Endodermal cell (in vitro differentiated cells): Measurements from ENCODE around the gene VDR. TPM values are rescaled to one million over a fixed set of nuclear protein-coding genes. Genes with fewer than 3 reads are reported as not detected.

Experiments used
- DNase-seq: peaks from one replicate; pipeline ENCODE4 v3.0.0-alpha.2; 2017
- H3K27ac ChIP-seq: 2 replicates; pipeline ENCODE4 v1.5.1; 2013; ENCODE audit warnings: mild to moderate bottlenecking, low read depth, low read length, moderate library complexity
- H3K27me3 ChIP-seq: 2 replicates; pipeline ENCODE4 v1.6.1; 2013; ENCODE audit warnings: mild to moderate bottlenecking, low read length, moderate library complexity; ENCODE audit not compliant: insufficient read depth, control insufficient read depth, poor library complexity, severe bottlenecking
- H3K36me3 ChIP-seq: 2 replicates; pipeline ENCODE4 v1.7.0; 2013; ENCODE audit warnings: mild to moderate bottlenecking, low read length, moderate library complexity; ENCODE audit not compliant: control insufficient read depth, insufficient read depth
- H3K4me1 ChIP-seq: one replicate; pipeline ENCODE4 v1.7.0; 2013; ENCODE audit warnings: low read length; ENCODE audit not compliant: control insufficient read depth, insufficient read depth
- H3K4me3 ChIP-seq: 2 replicates; pipeline ENCODE4 v1.5.1; 2013; ENCODE audit warnings: mild to moderate bottlenecking, low read length, moderate library complexity
- H3K9ac ChIP-seq: 2 replicates; pipeline ENCODE4 v1.6.1; 2013; ENCODE audit warnings: mild to moderate bottlenecking, low read length, moderate library complexity; ENCODE audit not compliant: poor library complexity, severe bottlenecking; ENCODE audit errors: extremely low read depth
- H3K9me3 ChIP-seq: 2 replicates; pipeline ENCODE4 v1.6.1; 2013; ENCODE audit warnings: mild to moderate bottlenecking, low read length, moderate library complexity; ENCODE audit not compliant: control insufficient read depth
- H3K27ac Mint-ChIP-seq: 2 replicates; pipeline ENCODE4 v1.8.0; 2020; ENCODE audit warnings: mixed read lengths
- H3K27me3 Mint-ChIP-seq: 2 replicates; pipeline ENCODE4 v1.8.0; 2021; ENCODE audit warnings: mild to moderate bottlenecking, mixed read lengths; ENCODE audit not compliant: insufficient read depth
- H3K36me3 Mint-ChIP-seq: 2 replicates; pipeline ENCODE4 v1.8.0; 2020; ENCODE audit warnings: low read depth, mixed read lengths
- H3K4me1 Mint-ChIP-seq: 2 replicates; pipeline ENCODE4 v1.8.0; 2020; ENCODE audit warnings: mixed read lengths
- H3K4me3 Mint-ChIP-seq: 2 replicates; pipeline ENCODE4 v1.8.0; 2020; ENCODE audit warnings: mild to moderate bottlenecking, moderate library complexity, mixed read lengths
- H3K9me3 Mint-ChIP-seq: 2 replicates; pipeline ENCODE4 v1.8.0; 2020; ENCODE audit warnings: mild to moderate bottlenecking, mixed read lengths
- CTCF ChIP-seq: fragments of 200-600 bp; sonication (generic); conservative IDR thresholded peaks from 2 replicates; pipeline ENCODE4 v1.5.0; 2021; ENCODE audit warnings: antibody characterized with exemption, mild to moderate bottlenecking
- WGBS, 2 experiments: methylation state at CpG; one replicate each; pipeline versions ENCODE4 v1.1.5 to v1.1.7; 2013; ENCODE audit warnings: missing lambda C conversion rate in 2 of 2, mixed read lengths in 1 of 2; ENCODE audit not compliant: insufficient coverage in 1 of 2, insufficient read length in 1 of 2; 5-methylcytosine and 5-hydroxymethylcytosine counted together
- total RNA-seq, 2 donors: library from RNA; stranded (reverse); fragmentation: NEBNext Ultra II Directional in 1 of 2; extraction: Animal tissue kit (Norgen Biotek cat#: 25700) in 1 of 2; gene quantifications; 2 replicates in 1 of 2; 3 replicates in 1 of 2; pipeline ENCODE4 v1.2.1, GENCODE V29; 2021

VDR gene
- total RNA-seq, 2 donors from 2014 or later, result 0.04 TPM; not detected in 1

GRCh38 chr12:47903151-47903611, 1.6 kb downstream of the VDR start:
- Histone ChIP-seq H3K9me3 (no peaks in the 10 kb centered on the region), H3K4me1 (no peaks in the 10 kb centered on the region), H3K36me3 (no peaks in the 10 kb centered on the region), H3K27me3 (peaks cover 95% of the 10 kb centered on the region), H3K9ac (no peak overlapping the region), H3K27ac (no peak overlapping the region), H3K4me3 (no peak overlapping the region)
- Mint-ChIP-seq H3K4me1 (peaks cover 7% of the 10 kb centered on the region), H3K4me3 (no peak overlapping the region), H3K27ac (no peak overlapping the region), H3K36me3 (no peaks in the 10 kb centered on the region), H3K9me3 (no peaks in the 10 kb centered on the region), H3K27me3 (peaks cover 95% of the 10 kb centered on the region)
- 66 to 77% methylated on average over 2 to 3 of the region's 3 CpGs for WGBS, 2 experiments
- peak; percentile 43 for DNase-seq
- TF ChIP-seq CTCF, result no peak

DNA sequence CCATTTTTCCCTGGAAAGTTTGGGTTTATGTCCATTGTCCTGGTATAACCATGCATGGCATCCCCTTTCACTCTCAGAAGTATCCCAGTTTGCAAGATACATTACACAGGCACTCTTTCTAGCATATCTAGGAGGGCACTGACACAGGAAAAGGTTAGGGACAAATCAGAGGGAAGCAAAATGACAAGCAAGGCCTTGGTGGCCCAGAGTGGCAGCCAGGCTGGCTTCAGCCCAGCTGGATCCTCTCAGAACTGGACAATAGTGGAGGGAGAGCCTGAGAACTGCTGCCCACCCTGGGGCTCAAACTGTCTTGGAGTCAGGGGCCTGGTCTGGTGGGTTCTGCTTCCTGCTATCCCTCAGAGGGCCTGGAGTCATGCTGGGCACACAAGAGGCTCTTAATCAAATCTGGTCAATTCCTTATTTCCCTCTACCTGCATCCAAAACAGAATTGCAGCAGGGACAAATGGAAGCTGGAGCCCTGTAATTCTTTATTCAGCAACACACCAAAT, 2.6 kb downstream of the VDR start:
- H3K27me3 Mint-ChIP-seq, result peaks cover 95% of the 10 kb centered on the region

DNA sequence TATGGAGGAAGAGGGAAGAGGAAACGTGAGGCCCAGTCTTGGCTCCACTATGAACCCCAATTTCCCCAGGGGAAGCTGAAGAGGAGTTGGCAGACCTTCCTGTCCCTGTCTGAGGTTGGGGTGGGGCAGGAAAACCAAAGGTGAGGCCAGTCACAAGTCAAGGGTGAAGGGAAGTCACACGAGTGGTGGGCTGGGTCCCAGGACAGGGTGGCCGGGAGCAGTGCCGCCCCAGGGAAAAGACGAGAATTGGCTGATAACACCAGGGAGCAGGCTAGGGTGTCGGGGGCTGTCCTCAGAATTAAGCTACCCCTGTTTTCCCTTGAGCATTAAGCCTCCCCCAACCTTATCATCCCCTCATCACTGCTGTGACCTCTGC, 3.1 kb downstream of the VDR start:
- Mint-ChIP-seq H3K9me3 (no peaks in the 10 kb centered on the region), H3K27ac (no peak overlapping the region), H3K36me3 (no peaks in the 10 kb centered on the region), H3K4me1 (peaks cover 7% of the 10 kb centered on the region), H3K4me3 (no peak overlapping the region), H3K27me3 (peaks cover 94% of the 10 kb centered on the region)
- Histone ChIP-seq H3K4me3 (no peak overlapping the region), H3K4me1 (no peaks in the 10 kb centered on the region), H3K9ac (no peak overlapping the region), H3K27me3 (peaks cover 95% of the 10 kb centered on the region), H3K27ac (no peak overlapping the region), H3K9me3 (no peaks in the 10 kb centered on the region), H3K36me3 (no peaks in the 10 kb centered on the region)
- WGBS, 2 experiments, result 90 to 94% methylated on average over 5 to 6 of the region's 6 CpGs
- TF ChIP-seq CTCF, result no peak
- DNase-seq, result no peak

More for the DNA sequence above, 2.6 kb downstream of the VDR start:
- no peaks in the 10 kb centered on the region for H3K9me3 Mint-ChIP-seq
- Histone ChIP-seq H3K4me3 (no peak overlapping the region), H3K4me1 (no peaks in the 10 kb centered on the region), H3K27ac (no peak overlapping the region), H3K9me3 (no peaks in the 10 kb centered on the region), H3K27me3 (peaks cover 95% of the 10 kb centered on the region), H3K9ac (no peak overlapping the region), H3K36me3 (no peaks in the 10 kb centered on the region)
- H3K27ac Mint-ChIP-seq, result no peak overlapping the region
- H3K4me3 Mint-ChIP-seq, result no peak overlapping the region
- peaks cover 7% of the 10 kb centered on the region for H3K4me1 Mint-ChIP-seq
- no peak for TF ChIP-seq CTCF
- DNase-seq, result peak; percentile 43
- H3K36me3 Mint-ChIP-seq, result no peaks in the 10 kb centered on the region
